Astrocyte of the spinal cord (primary cell): ENCODE data around the gene ATG16L1.

ENCODE experiments used
- DNase-seq: peaks from one replicate; pipeline ENCODE4 v3.0.0; 2011; ENCODE audit warnings: low read depth, low spot score
- H3K4me3 ChIP-seq: 2 replicates; pipeline ENCODE4 v1.5.1; 2011; ENCODE audit warnings: low read depth, mild to moderate bottlenecking, low read length, moderate library complexity
- in situ Hi-C: cut with HindIII; loops from 2 replicates; pipeline ENCODE4 v1.10.0; 2017; ENCODE audit warnings: low sequenced_read_pairs
- TF ChIP-seq, protein P1 (sequence below): IDR thresholded peaks from 2 replicates; pipeline ENCODE4 v1.5.1; 2012; ENCODE audit warnings: low read depth, mild to moderate bottlenecking, low read length, inconsistent platforms

The ATG16L1 gene

DNA sequence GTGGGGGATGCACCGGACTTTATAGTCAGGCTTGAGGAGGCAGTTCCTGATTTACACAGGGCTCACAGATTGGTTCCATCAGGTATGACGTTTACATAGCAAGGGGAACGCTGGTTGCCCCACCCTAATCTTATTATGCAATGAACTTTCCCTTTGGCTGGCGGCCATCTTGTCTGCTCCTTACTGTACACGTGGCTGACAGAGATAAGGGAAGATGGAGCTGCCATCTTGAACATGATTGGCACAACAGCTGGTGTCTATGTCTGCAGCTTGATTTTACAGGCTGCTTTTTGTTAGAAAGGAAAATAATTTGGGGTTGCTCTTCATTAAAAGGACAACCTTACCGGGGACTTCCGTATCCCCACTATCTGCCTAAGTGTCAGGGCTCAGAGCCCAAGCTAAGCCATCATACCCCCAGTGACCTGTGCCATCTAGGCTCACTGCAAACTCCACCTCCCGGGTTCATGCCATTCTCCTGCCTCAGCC, 33.5 kb upstream of the ATG16L1 start:
- TF ChIP-seq, protein P1, sequence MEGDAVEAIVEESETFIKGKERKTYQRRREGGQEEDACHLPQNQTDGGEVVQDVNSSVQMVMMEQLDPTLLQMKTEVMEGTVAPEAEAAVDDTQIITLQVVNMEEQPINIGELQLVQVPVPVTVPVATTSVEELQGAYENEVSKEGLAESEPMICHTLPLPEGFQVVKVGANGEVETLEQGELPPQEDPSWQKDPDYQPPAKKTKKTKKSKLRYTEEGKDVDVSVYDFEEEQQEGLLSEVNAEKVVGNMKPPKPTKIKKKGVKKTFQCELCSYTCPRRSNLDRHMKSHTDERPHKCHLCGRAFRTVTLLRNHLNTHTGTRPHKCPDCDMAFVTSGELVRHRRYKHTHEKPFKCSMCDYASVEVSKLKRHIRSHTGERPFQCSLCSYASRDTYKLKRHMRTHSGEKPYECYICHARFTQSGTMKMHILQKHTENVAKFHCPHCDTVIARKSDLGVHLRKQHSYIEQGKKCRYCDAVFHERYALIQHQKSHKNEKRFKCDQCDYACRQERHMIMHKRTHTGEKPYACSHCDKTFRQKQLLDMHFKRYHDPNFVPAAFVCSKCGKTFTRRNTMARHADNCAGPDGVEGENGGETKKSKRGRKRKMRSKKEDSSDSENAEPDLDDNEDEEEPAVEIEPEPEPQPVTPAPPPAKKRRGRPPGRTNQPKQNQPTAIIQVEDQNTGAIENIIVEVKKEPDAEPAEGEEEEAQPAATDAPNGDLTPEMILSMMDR: no peak
- in situ Hi-C loops: no loop called here
- no peak for DNase-seq
- no peak overlapping the region for H3K4me3 ChIP-seq

DNA sequence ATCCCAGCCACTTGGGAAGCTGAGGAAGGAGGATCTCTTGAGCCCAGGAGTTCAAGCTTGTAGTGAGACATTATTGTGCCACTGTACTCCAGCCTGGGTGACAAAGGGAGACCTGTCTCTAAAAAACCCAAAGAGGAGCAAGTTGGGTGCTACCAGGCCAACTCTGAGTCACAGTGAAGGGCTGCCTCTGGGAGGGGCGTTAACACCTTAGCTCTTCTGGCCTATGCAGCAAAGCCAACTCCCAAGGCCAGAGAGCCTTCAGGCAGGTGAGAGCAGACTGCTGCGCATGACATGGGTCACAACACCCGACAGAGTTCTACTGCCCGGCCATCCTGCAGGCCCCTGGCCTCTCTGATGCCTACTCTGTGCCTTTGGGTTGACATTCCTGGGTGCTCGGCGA, 32.6 kb upstream of the ATG16L1 start:
- in situ Hi-C loops: no loop called here

DNA sequence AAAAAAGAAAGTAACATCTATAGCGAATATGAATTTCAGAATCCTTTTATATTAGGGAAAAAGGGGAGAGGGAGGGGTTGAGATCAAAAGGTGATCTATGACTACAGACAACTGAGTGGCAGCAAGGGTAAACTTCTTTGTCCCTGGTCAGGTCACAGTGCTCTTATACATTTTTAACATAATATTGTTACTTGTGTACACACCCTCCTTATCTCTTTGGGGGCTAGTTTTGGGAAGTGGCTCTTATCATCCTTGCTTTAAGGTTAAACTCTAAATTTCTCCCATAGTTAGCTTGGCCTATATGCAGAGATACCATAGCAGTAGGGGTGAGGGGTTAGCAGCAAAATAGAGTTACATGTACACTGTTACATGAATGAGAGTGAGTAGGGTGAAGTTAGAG, 31.6 kb upstream of the ATG16L1 start:
- TF ChIP-seq, protein P1: no peak
- H3K4me3 ChIP-seq: no peak overlapping the region
- no peak for DNase-seq
- in situ Hi-C loops: no loop called here

More for the DNA sequence above, 32.6 kb upstream of the ATG16L1 start:
- H3K4me3 ChIP-seq: no peak overlapping the region
- no peak for DNase-seq
- TF ChIP-seq, protein P1: no peak

DNA sequence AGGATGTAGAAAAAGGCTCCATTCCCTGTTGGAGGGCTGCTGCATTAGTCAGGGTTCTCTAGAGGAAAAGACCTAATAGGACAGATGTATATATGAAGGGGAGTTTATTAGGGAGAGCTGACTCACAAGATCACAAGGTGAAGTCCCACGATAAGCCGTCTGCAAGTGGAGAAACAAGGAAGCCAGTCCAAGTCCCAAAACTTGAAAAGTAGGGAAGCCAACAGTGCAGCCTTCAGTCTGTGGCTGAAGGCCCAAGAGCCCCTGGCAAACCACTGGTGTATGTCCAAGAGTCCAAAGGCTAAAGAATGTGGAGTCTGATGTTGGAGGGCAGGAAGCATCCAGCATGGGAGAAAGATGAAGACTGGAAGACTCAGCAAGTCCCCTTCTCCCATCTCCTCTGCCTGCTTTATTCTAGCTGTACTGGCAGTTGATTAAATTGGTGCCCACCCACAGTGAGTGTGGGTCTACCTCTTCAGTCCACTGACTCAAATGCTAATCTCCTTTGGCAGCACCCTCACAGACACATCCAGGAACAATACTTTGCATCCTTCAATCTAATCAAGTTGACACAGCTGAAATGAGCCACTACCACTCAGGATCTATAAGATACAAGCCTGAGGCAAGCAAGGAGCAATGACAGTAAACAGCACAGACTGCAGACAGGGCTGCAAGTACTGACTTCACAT, 30.0 kb upstream of the ATG16L1 start:
- H3K4me3 ChIP-seq: no peak overlapping the region
- DNase-seq: no peak
- TF ChIP-seq, protein P1: no peak
- in situ Hi-C loops: no loop called here

DNA sequence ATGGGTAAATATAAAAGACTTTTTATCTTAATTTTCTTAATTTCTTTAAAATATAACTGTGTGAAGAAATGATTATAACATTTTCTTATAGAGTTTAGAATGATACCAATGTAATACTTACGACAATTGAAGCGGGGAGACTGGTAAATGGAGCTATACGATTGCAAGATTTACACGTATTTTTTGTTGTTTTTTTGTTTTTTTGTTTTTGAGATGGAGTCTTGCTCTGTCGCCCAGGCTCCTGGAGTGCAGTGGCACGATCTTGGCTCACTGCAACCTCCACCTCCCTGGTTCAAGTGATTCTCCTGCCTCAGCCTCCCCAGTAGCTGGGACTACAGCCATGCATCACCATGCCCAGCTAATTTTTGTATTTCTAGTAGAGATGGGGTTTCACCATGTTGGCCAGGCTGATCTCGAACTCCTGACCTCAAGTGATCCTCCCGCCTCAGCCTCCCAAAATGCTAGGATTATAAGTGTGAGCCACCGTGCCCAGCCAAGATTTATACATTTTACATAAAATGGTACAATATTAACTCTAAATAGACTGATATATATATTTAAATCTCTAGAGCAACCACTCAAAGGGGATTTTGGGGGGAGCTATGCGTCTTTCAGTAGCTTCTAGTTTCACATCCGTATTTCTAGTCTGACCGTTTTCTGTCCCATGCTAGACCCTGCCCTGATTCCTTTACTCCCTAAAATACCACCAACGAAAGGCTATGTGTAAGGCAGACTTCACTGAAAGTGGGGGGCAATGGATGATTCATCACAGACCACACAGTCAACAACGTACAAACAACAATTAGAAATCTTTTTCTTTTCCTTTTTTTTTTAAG, 28.2 kb upstream of the ATG16L1 start:
- in situ Hi-C loops: no loop called here
- H3K4me3 ChIP-seq: no peak overlapping the region
- no peak for DNase-seq
- TF ChIP-seq, protein P1: no peak

DNA sequence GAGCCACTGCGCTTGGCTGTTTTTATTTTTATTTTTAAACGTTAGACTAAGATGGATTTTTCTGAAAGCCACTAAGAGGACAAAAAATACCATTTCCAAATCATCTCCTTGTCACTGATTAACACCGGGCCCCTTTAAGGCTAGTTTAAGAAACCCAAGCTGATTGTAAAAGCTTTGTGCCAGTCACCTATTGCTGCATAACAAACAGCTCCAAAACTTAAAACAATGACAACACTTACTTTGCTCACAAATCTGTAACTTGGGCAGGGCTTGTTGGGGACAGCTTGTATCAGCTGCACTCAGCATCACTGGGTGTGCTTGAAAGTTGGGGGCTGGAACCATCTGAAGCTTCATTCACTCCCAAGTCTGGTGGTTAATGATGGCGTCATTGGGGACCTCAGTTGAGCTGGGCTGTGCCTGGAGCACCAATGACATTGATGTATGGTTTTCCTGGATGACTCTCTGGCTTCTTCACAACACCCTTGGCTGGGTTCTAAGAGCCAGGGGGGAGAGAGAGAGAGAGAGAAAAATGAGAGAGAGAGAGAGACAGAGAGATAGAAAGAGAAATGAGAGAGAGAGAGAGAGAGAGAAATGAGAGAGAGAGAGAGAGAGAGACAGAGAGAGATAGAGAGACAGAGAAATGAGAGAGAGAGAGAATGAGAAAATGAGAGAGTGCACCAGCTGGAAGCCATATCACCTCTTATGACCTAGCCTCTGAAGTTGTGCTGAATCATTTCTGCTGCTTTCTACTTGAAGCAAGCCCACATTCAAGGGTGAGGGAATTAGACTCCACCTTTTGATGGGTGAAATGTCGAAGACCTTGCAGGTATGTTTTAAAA, 26.0 kb upstream of the ATG16L1 start:
- in situ Hi-C loops: no loop called here
- no peak for DNase-seq

More for the DNA sequence above, 26.0 kb upstream of the ATG16L1 start:
- TF ChIP-seq, protein P1: no peak
- H3K4me3 ChIP-seq: no peak overlapping the region
